ENCODE results near the gene KLHDC9.
A peak's percentile ranks its signal among the peaks of the same experiment; 100 is the strongest.

The KLHDC9 gene

GRCh38 chr1:161131523-161132409 is 33.6 kb downstream of the KLHDC9 start:
- DNase-seq (ENCODE audit: low read depth, low spot score), result peak; percentile 16

- peak; percentile 99 for DNase-seq (ENCODE audit: low read depth, low spot score)
Measured at GRCh38 chr1:161132410-161133219, 34.5 kb downstream of the KLHDC9 start, which contains the start of gene DEDD. Gene DEDD (minus strand): TSS chr1:161132667. CDS start chr1:161124462, 8,205 bp downstream.

GRCh38 chr1:161133220-161133740 is 35.1 kb downstream of the KLHDC9 start:
- no peak for DNase-seq (ENCODE audit: low read depth, low spot score)

GRCh38 chr1:161137881-161138280 is 39.7 kb downstream of the KLHDC9 start:
- peak; percentile 66 for DNase-seq (ENCODE audit: low read depth, low spot score)

- no peak for DNase-seq (ENCODE audit: low read depth, low spot score)
Measured at GRCh38 chr1:161138431-161138830, 40.3 kb downstream of the KLHDC9 start.

- DNase-seq (ENCODE audit: low read depth, low spot score), result no peak
Measured at GRCh38 chr1:161139766-161140165, 41.6 kb downstream of the KLHDC9 start.

GRCh38 chr1:161140755-161141400 is 42.7 kb downstream of the KLHDC9 start:
- no peak for DNase-seq (ENCODE audit: low read depth, low spot score)

- no peak for DNase-seq (ENCODE audit: low read depth, low spot score)
Measured at GRCh38 chr1:161145832-161146231, 47.7 kb downstream of the KLHDC9 start.

All from ELF-1 (cell line).